MM.1S (cell line): Measurements from ENCODE around the gene NUDC.

Experiments used
- EZH2phosphoT487 ChIP-seq: fragments of 300-600 bp; sonication (generic); IDR thresholded peaks from 2 replicates; pipeline ENCODE4 v1.6.1; 2018; ENCODE audit warnings: antibody characterized with exemption, low read length
- TF ChIP-seq, protein P1 (sequence below): fragments of 300-600 bp; sonication (generic); IDR thresholded peaks from 2 replicates; pipeline ENCODE4 v1.5.1; 2016; ENCODE audit warnings: antibody characterized with exemption, low read length, mixed read lengths

DNA sequence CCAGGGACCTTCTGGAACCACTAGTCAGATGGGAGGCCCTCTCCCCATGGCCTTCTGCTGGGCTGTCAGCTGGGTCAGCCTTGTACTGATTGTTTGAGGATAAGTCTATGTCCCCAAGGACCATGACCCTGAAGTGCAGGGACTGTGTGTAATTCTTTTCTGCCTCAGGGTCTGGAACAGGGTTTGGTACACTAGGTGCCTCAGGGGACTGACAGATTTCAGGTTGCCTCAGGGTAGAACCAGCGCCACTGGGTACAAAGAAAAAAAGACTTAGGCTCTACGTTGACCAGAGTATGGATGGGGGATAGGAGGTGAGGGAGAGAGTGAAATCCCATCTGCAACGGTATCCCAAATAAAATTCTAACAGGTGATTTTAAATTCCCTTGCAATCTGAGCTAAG is 35.8 kb downstream of the NUDC start:
- TF ChIP-seq, protein P1, sequence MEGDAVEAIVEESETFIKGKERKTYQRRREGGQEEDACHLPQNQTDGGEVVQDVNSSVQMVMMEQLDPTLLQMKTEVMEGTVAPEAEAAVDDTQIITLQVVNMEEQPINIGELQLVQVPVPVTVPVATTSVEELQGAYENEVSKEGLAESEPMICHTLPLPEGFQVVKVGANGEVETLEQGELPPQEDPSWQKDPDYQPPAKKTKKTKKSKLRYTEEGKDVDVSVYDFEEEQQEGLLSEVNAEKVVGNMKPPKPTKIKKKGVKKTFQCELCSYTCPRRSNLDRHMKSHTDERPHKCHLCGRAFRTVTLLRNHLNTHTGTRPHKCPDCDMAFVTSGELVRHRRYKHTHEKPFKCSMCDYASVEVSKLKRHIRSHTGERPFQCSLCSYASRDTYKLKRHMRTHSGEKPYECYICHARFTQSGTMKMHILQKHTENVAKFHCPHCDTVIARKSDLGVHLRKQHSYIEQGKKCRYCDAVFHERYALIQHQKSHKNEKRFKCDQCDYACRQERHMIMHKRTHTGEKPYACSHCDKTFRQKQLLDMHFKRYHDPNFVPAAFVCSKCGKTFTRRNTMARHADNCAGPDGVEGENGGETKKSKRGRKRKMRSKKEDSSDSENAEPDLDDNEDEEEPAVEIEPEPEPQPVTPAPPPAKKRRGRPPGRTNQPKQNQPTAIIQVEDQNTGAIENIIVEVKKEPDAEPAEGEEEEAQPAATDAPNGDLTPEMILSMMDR = no peak
- no peak for TF ChIP-seq EZH2phosphoT487
